SH-SY5Y (cell line): ENCODE results near the gene SLC22A15.

Experiments used
- GATA2 ChIP-seq: IDR thresholded peaks from 2 replicates; pipeline ENCODE4 v1.6.1; 2011; ENCODE audit warnings: mild to moderate bottlenecking, low read depth, low read length
- GATA3 ChIP-seq: IDR thresholded peaks from 2 replicates; pipeline ENCODE4 v1.6.1; 2011; ENCODE audit warnings: low read depth, mild to moderate bottlenecking, low read length, moderate library complexity

SLC22A15 gene

GRCh38 chr1:115975569-115976061 lies 698 bp upstream of the SLC22A15 start:
- TF ChIP-seq GATA2 (no peak), GATA3 (no peak)

- TF ChIP-seq GATA3 (no peak), GATA2 (no peak)
Measured at GRCh38 chr1:115976921-115977498, 697 bp downstream of the SLC22A15 start.

- TF ChIP-seq GATA3 (no peak), GATA2 (no peak)
Measured at GRCh38 chr1:115977499-115978258, 1.4 kb downstream of the SLC22A15 start.

- TF ChIP-seq GATA2 (no peak), GATA3 (no peak)
Measured at GRCh38 chr1:115978292-115978941, 2.1 kb downstream of the SLC22A15 start.

GRCh38 chr1:115980156-115980555 lies 3.8 kb downstream of the SLC22A15 start:
- TF ChIP-seq GATA3 (no peak), GATA2 (no peak)

- TF ChIP-seq GATA2 (no peak), GATA3 (no peak)
Measured at GRCh38 chr1:115980998-115981993, 5.0 kb downstream of the SLC22A15 start.

GRCh38 chr1:115982400-115982799 lies 6.1 kb downstream of the SLC22A15 start:
- no peak for TF ChIP-seq GATA3
- no peak for TF ChIP-seq GATA2

- no peak for TF ChIP-seq GATA3
- TF ChIP-seq GATA2: no peak
Measured at GRCh38 chr1:115983584-115983983, 7.3 kb downstream of the SLC22A15 start.

- no peak for TF ChIP-seq GATA2
- no peak for TF ChIP-seq GATA3
Measured at GRCh38 chr1:115987623-115988022, 11.3 kb downstream of the SLC22A15 start.

GRCh38 chr1:115988953-115989352 lies 12.6 kb downstream of the SLC22A15 start:
- TF ChIP-seq GATA2 (no peak), GATA3 (no peak)

GRCh38 chr1:115989699-115990098 lies 13.4 kb downstream of the SLC22A15 start:
- TF ChIP-seq GATA3: no peak
- TF ChIP-seq GATA2: no peak

- TF ChIP-seq GATA3: no peak
- no peak for TF ChIP-seq GATA2
Measured at GRCh38 chr1:115991909-115992308, 15.6 kb downstream of the SLC22A15 start.

- TF ChIP-seq GATA2 (no peak), GATA3 (no peak)
Measured at GRCh38 chr1:116001739-116002487, 25.6 kb downstream of the SLC22A15 start.
